ENCODE measurements around the gene NAA60.

NAA60 gene

GRCh38 chr16:3400779-3401688 is 42.4 kb upstream of the NAA60 start, which contains the start of the genes ZNF174 and ZSCAN32 (continued):
- TF ChIP-seq ZEB2 (tag by site-specific recombination; IDR thresholded peaks at IDR 0.05) (peak; percentile 95), ZNF239 (tag by site-specific recombination; IDR thresholded peaks at IDR 0.05) (no peak), ZBTB26 (tag by site-specific recombination; optimal IDR thresholded peaks at IDR 0.05) (peak; percentile 98), ZNF629 (tag by site-specific recombination; IDR thresholded peaks at IDR 0.05) (peak; percentile 62), ZNF404 (tag by site-specific recombination; IDR thresholded peaks at IDR 0.05) (no peak), ZNF571 (tag by site-specific recombination; IDR thresholded peaks at IDR 0.05) (no peak), PRDM2 (tag by site-specific recombination; IDR thresholded peaks at IDR 0.05; ENCODE audit: borderline replicate concordance) (no peak), ZNF10 (tag by site-specific recombination; IDR thresholded peaks at IDR 0.05) (no peak), ZNF335 (tag by site-specific recombination; conservative IDR thresholded peaks at IDR 0.05) (peak; percentile 80), ZBTB48 (tag by site-specific recombination; IDR thresholded peaks at IDR 0.05) (peak; percentile 54; the same call in 1 of the 2 replicates), ZNF785 (tag by site-specific recombination; IDR thresholded peaks at IDR 0.05) (peak; percentile 71; the same call in 1 of the 2 replicates), SP3 (tag by site-specific recombination; IDR thresholded peaks at IDR 0.05) (peak; percentile 100), ZBTB8A (tag by site-specific recombination; IDR thresholded peaks at IDR 0.05) (peak; percentile 44; the same call in 1 of the 2 replicates), ZSCAN30 (tag by site-specific recombination; IDR thresholded peaks at IDR 0.05) (peak; percentile 89), ZNF791 (tag by site-specific recombination; IDR thresholded peaks at IDR 0.05) (peak; percentile 46; the same call in 1 of the 2 replicates), KLF16 (tag by site-specific recombination; IDR thresholded peaks at IDR 0.05) (peak; percentile 95), HOXC10 (CRISPR knock-in tag; IDR thresholded peaks at IDR 0.05) (no peak), SP7 (tag by site-specific recombination; IDR thresholded peaks at IDR 0.05) (0 out of 2 replicates have a peak, but pooled peaks have one; percentile 68), ZNF2 (tag by site-specific recombination; IDR thresholded peaks at IDR 0.05) (peak; percentile 26), GLI4 (tag by site-specific recombination; IDR thresholded peaks at IDR 0.05) (0 out of 2 replicates have a peak, but pooled peaks have one; percentile 15), ZNF138 (tag by site-specific recombination; IDR thresholded peaks at IDR 0.05; ENCODE audit: borderline replicate concordance) (no peak), ZFHX2 (tag by site-specific recombination; conservative IDR thresholded peaks at IDR 0.05) (peak; percentile 90), PRDM4 (tag by site-specific recombination; IDR thresholded peaks at IDR 0.05) (0 out of 2 replicates have a peak, but pooled peaks have one; percentile 45), SCRT2 (tag by site-specific recombination; IDR thresholded peaks at IDR 0.05) (peak; percentile 80), ZNF600 (tag by site-specific recombination; IDR thresholded peaks at IDR 0.05) (peak; percentile 44; the same call in 1 of the 2 replicates), ZNF169 (tag by site-specific recombination; IDR thresholded peaks at IDR 0.05) (0 out of 2 replicates have a peak, but pooled peaks have one; percentile 35), ZFP37 (tag by site-specific recombination; IDR thresholded peaks at IDR 0.05) (peak; percentile 72; the same call in 1 of the 2 replicates), ZSCAN16 (tag by site-specific recombination; IDR thresholded peaks at IDR 0.05) (no peak; the same call in 1 of the 2 replicates), ZBTB6 (tag by site-specific recombination; IDR thresholded peaks at IDR 0.05) (0 out of 2 replicates have a peak, but pooled peaks have one; percentile 43), ZNF530 (tag by site-specific recombination; IDR thresholded peaks at IDR 0.05; ENCODE audit: low read depth) (no peak)

All from HEK293 (cell line).